Prostate gland (tissue), 2 donors: ENCODE measurements around the gene GDF2. TPM values are rescaled to one million over a fixed set of nuclear protein-coding genes. Genes with fewer than 3 reads are reported as not detected.

ENCODE experiments used
- DNase-seq: peaks from one replicate; pipeline ENCODE4 v3.0.0-alpha.2; 2019; ENCODE audit warnings: low spot score
- H3K27ac ChIP-seq, 2 donors: fragments of 200-600 bp; sonication (generic); 2 replicates each; pipeline ENCODE4 v1.5.1; 2017 to 2019
- H3K27me3 ChIP-seq: fragments of 200-600 bp; sonication (generic); replicated peaks from 2 replicates; pipeline ENCODE4 v1.5.1; 2019; ENCODE audit not compliant: insufficient read depth
- H3K36me3 ChIP-seq, 2 donors: fragments of 200-600 bp; sonication (generic); 1 replicate in 1 of 2; 2 replicates in 1 of 2; pipeline versions ENCODE4 v1.5.1 to v1.8.1; 2017 to 2019
- H3K4me1 ChIP-seq: fragments of 200-600 bp; sonication (generic); replicated peaks from 2 replicates; pipeline ENCODE4 v1.5.1; 2019
- H3K4me3 ChIP-seq, 2 donors: fragments of 200-600 bp; sonication (generic); 2 replicates each; pipeline ENCODE4 v1.5.1; 2017 to 2019
- H3K9me3 ChIP-seq: fragments of 200-600 bp; sonication (generic); 2 replicates; pipeline ENCODE4 v1.5.1; 2017
- CTCF ChIP-seq, 4 experiments: fragments of 200-600 bp in 2 of 4; fragments of 450-650 bp in 2 of 4; sonication (generic) in 2 of 4; IDR thresholded peaks; 1 replicate in 3 of 4; 2 replicates in 1 of 4; pipeline ENCODE4 v1.5.1; 2016 to 2019; ENCODE audit warnings: antibody characterized with exemption in 4 of 4, mild to moderate bottlenecking in 2 of 4, moderate library complexity in 2 of 4
- POLR2A ChIP-seq: fragments of 450-650 bp; IDR thresholded peaks from one replicate; pipeline ENCODE4 v1.6.1; 2016; ENCODE audit warnings: antibody characterized with exemption, mild to moderate bottlenecking
- POLR2AphosphoS5 ChIP-seq: sonication (generic); formaldehyde crosslinking; IDR thresholded peaks from one replicate; pipeline ENCODE4 v1.6.1; 2017; ENCODE audit warnings: antibody characterized with exemption
- WGBS: methylation state at CpG from one replicate; pipeline ENCODE4 v1.1.5; 2018; 5-methylcytosine and 5-hydroxymethylcytosine counted together
- intact Hi-C: fragments of 100-400 bp; cut with DNase I; formaldehyde crosslinking; loops from one replicate; pipeline ENCODE4 v1.14.2; 2022
- total RNA-seq, 2 donors: library from RNA; depleted of rRNA; stranded (reverse); fragments of >200 nt; gene quantifications; one replicate each; pipeline ENCODE4 v1.1.0, GENCODE V29; 2016

GDF2 gene
- total RNA-seq, 2 donors from 2014 or later = not detected

- Histone ChIP-seq H3K4me1 (no peaks in the 10 kb centered on the region), H3K27me3 (no peaks in the 10 kb centered on the region), H3K36me3 (no peaks in the 10 kb centered on the region), H3K9me3 (no peaks in the 10 kb centered on the region), H3K4me3 (no peak overlapping the region), H3K27ac (no peak overlapping the region)
- no peak for DNase-seq
- intact Hi-C loops = no loop called here
- 78% methylated on average over 1 of the region's 1 CpG for WGBS
- no peak for TF ChIP-seq POLR2A
These were observed 32.6 kb downstream of the GDF2 start for GRCh38 chr10:47354900-47355299.

- no peak for TF ChIP-seq POLR2AphosphoS5
- no peak for TF ChIP-seq CTCF (IDR thresholded peaks at IDR 0.05)
- no peak for TF ChIP-seq POLR2A
- Histone ChIP-seq H3K36me3 (no peaks in the 10 kb centered on the region), H3K27ac (no peak overlapping the region), H3K4me1 (no peaks in the 10 kb centered on the region), H3K27me3 (no peaks in the 10 kb centered on the region), H3K9me3 (no peaks in the 10 kb centered on the region), H3K4me3 (no peak overlapping the region)
- 86% methylated on average over 5 of the region's 5 CpGs for WGBS
- no peak for DNase-seq
- intact Hi-C loops = no loop called here
These were observed 34.5 kb downstream of the GDF2 start for GRCh38 chr10:47356708-47357107.

GRCh38 chr10:47357131-47357582, 34.9 kb downstream of the GDF2 start:
- WGBS = 94% methylated on average over 12 of the region's 12 CpGs
- Histone ChIP-seq H3K9me3 (no peaks in the 10 kb centered on the region), H3K36me3 (no peaks in the 10 kb centered on the region), H3K27ac (no peak overlapping the region), H3K27me3 (no peaks in the 10 kb centered on the region), H3K4me1 (no peaks in the 10 kb centered on the region), H3K4me3 (no peak overlapping the region)
- intact Hi-C loops = no loop called here
- DNase-seq = no peak
- TF ChIP-seq POLR2A = no peak
- no peak for TF ChIP-seq POLR2AphosphoS5
- TF ChIP-seq CTCF (IDR thresholded peaks at IDR 0.05) = no peak

GRCh38 chr10:47357911-47358310, 35.7 kb downstream of the GDF2 start:
- Histone ChIP-seq H3K27me3 (no peaks in the 10 kb centered on the region), H3K9me3 (no peaks in the 10 kb centered on the region), H3K4me3 (no peak overlapping the region), H3K36me3 (no peaks in the 10 kb centered on the region), H3K4me1 (no peaks in the 10 kb centered on the region), H3K27ac (no peak overlapping the region)
- intact Hi-C loops = no loop called here
- TF ChIP-seq POLR2AphosphoS5 (no peak), CTCF (IDR thresholded peaks at IDR 0.05) (no peak), POLR2A (no peak)
- 92% methylated on average over 3 of the region's 3 CpGs for WGBS
- no peak for DNase-seq

GRCh38 chr10:47358457-47358856, 36.2 kb downstream of the GDF2 start:
- intact Hi-C loops = no loop called here
- Histone ChIP-seq H3K4me1 (no peaks in the 10 kb centered on the region), H3K36me3 (no peaks in the 10 kb centered on the region), H3K27me3 (no peaks in the 10 kb centered on the region), H3K4me3 (no peak overlapping the region), H3K9me3 (no peaks in the 10 kb centered on the region), H3K27ac (no peak overlapping the region)
- DNase-seq = no peak
- no peak for TF ChIP-seq CTCF (IDR thresholded peaks at IDR 0.05)
- TF ChIP-seq POLR2AphosphoS5 = no peak
- TF ChIP-seq POLR2A = no peak
- WGBS = 85% methylated on average over 3 of the region's 3 CpGs
